GM21423 (cell line): ENCODE data around the gene TRDMT1.

Experiments used
- ATAC-seq: cut with Tn5 transposase; IDR thresholded peaks from one replicate; pipeline ENCODE4 v1.9.1; 2021; ENCODE audit warnings: mild to moderate bottlenecking, moderate library complexity; ENCODE audit not compliant: unreplicated experiment

The TRDMT1 gene

GRCh38 chr10:17231788-17232187 lies 30.3 kb upstream of the TRDMT1 start:
- no peak for ATAC-seq

DNA sequence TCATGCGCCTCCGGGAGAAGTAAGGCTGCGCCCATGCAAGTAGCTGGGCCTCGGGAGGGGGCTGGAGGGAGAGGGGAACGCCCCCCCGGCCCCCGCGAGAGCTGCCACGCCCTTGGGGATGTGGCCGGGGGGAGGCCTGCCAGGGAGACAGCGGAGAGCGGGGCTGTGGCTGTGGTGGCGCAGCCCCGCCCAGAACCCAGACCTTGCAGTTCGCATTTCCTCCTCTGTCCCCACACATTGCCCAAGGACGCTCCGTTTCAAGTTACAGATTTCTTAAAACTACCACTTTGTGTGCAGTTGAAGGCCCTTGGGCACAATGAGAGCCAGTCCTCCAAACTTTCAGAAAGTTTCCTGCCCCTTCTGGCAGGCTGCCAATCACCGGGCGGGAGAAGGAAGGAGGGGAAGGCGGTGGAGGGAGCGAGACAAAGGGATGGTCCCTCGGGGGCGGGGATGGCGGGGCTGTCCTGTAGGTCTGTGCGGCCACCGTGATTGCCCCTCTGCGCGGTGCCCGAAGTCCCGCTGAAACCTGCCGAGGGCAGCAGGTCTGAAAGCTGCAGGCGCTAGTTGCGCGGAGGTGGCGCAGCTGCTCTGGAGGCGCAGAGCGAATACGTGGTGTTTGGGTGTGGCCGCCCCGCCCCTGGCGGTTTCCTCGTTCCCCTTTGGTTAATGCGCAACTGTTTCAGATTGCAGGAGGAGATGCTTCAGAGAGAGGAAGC lies 28.7 kb upstream of the TRDMT1 start:
- ATAC-seq, result peak; percentile 46

DNA sequence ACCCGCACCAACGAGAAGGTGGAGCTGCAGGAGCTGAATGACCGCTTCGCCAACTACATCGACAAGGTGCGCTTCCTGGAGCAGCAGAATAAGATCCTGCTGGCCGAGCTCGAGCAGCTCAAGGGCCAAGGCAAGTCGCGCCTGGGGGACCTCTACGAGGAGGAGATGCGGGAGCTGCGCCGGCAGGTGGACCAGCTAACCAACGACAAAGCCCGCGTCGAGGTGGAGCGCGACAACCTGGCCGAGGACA lies 28.2 kb upstream of the TRDMT1 start:
- no peak for ATAC-seq

- peak; percentile 23 for ATAC-seq
Observed at GRCh38 chr10:17229016-17229716, 27.7 kb upstream of the TRDMT1 start.

GRCh38 chr10:17228091-17229015 lies 26.9 kb upstream of the TRDMT1 start, which contains the start of gene VIM:
Gene VIM, plus strand, starts transcription at chr10:17228241. Its CDS starts 1,182 bp downstream, at chr10:17229423.
- peak; percentile 34 for ATAC-seq

DNA sequence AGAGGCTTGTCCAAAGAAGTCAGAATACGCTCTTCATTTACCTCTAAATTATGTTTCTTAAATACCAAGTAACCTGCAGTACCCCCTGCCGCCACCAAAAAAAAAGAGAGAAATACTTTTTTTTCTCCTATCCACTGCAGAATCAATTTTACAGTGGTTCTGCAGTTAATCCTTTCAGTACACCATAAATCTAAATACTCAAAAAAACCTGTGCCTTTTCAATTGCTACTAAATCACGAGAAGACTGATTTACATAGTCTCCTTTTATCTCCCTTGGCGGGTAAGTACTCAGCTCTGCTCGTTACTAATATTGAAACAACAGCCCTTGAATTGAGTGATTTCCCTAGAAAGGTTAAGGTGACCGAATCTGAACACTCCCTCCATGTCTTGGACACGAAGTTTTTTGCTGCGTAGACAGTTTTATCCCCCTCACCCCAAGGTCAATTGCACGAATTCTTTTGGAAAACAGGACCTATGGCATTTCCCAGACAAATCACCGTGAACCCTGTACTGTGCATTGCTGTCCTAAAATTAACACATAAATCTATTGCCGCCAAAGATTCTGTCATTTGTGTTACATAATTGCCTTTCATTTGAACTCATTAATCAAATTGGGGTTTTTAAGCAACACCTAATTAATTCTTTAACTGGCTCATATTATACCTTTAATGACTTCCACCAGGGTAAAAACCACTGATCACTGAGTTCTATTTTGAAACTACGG lies 26.1 kb upstream of the TRDMT1 start:
- peak; percentile 16 for ATAC-seq

- no peak for ATAC-seq
Observed at GRCh38 chr10:17226891-17227303, 25.4 kb upstream of the TRDMT1 start.

GRCh38 chr10:17225808-17226207 lies 24.3 kb upstream of the TRDMT1 start:
- no peak for ATAC-seq

DNA sequence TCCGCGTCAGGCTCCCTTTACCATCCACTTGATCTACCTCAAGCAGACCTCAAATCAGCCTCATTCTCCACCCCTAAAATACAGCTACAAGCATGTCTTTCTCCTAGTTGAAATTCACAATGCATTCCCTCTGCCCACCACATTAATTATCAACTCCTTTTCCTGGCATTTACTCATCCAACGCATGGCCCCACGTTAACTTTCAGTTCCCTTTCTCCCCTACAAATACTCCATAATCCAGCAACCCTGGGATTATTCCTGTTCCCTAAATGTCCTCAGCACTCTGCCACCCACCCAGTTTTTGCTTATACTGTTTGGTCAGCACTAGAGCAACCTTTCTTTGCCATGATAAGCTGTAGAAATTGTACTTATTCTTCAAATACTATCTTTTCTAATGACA lies 20.9 kb upstream of the TRDMT1 start:
- no peak for ATAC-seq

- no peak for ATAC-seq
Observed at GRCh38 chr10:17220652-17221100, 19.2 kb upstream of the TRDMT1 start.

DNA sequence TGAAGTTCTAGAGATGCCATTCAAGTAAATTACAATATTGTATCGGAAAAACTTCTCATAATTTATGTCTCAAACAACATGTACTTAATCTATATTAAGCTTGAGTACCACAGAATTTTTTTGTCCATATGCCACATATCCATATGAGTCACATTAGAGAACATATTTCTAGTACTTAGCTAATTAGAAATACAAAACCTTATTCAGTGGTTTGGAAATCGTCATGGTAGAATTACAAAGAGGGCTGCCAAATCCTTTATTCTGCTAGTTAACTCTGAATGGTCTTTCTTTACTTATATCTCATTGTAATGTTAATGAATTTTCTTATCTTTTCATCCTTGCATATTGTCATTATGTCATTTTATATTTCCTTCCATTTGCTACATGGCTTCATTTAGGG lies 17.6 kb upstream of the TRDMT1 start:
- ATAC-seq, result no peak

- ATAC-seq, result no peak
Observed at GRCh38 chr10:17217631-17218232, 16.3 kb upstream of the TRDMT1 start.

DNA sequence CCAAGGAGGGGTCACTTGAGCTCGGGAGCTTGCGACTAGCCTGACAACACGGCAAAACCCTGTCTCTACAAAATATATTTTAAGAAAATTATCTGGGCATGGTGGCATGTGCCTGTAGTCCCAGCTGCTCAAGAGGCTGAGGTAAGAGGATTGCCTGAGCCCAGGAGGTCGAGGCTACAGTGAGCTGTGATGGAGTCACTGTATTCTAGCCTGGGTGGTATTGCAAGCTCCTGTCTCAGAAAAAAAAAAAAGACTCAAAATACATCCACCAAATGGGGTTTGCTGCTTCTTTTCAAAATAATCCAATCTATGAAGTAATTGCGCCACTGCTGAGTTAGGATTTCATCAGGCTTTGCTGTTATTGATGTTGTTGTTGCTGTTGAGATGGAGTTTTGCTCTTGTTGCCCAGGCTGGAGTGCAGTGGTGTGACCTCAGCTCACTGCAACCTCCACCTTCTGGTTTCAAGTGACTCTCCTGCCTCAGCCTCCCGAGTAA lies 15.5 kb upstream of the TRDMT1 start:
- no peak for ATAC-seq

DNA sequence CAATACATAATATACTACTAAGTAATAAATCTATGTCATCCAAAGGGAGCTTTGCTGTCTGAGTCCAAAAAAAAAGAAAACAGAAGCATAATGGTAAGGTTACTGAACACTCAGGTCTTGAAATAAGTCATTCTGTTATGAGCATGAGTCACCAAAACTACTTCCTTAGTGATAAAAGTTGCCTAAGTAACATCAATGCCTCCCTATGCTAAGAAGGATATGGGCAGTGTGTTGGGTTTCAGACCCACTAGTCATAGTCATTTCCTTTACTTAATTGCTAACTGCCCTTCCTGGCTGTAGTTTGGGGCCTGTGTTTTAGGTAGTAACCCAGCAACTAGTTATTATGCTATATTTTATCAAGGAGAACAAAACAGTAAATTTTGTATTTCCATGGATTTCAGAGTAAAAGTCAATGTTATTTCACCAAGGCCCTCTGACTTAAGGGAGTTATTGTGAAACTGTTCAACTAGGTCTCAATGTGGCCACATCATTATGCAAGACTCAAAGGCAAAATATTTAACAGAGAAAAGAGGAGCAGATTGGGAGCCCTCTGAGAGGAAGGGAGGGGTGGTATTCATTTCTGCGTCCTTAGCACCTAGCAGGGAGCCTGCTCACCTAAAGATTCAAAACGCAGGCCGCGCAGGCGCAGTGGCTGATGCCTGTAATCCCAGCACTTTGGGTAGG lies 14.9 kb upstream of the TRDMT1 start:
- peak; percentile 100 for ATAC-seq

GRCh38 chr10:17215782-17216122 lies 14.3 kb upstream of the TRDMT1 start:
- no peak for ATAC-seq

DNA sequence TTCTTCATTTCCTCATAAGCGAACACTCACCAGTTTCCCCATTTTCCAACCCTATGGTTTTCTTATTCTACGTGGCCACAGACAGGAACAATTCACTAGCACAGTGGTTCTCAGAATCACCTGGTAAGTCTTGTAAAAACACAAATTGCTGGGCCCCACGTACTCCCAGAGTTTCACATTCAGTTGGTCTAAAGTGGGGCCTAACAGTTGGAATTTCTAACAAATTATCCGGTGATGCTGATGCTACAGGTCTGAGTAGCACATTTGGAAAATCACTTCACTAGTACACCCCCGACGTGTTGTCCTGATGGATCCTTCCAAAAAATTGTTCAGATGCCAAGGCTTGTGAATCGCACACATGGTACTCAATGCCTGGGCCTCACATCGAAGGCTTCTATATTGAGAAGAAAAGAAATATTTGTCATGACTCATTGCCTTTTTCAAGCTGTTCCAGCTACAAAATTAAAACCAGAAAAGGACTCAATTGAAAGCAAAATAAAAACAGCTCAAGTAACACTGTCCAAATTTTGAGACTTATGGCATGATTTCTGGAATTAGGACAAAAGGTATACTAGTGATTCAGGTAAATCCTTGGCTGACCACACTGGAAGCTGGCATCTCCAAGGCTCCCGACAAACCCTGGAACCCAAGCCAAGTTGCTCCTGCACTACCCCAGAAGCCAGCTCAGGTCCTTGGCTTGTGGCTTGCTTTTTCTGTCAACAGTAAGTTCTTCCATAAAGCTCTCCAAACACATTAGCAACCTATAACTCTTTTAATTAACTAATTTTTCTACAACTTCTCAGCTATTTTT lies 13.7 kb upstream of the TRDMT1 start:
- ATAC-seq, result no peak

- no peak for ATAC-seq
Observed at GRCh38 chr10:17214526-17214925, 13.1 kb upstream of the TRDMT1 start.

DNA sequence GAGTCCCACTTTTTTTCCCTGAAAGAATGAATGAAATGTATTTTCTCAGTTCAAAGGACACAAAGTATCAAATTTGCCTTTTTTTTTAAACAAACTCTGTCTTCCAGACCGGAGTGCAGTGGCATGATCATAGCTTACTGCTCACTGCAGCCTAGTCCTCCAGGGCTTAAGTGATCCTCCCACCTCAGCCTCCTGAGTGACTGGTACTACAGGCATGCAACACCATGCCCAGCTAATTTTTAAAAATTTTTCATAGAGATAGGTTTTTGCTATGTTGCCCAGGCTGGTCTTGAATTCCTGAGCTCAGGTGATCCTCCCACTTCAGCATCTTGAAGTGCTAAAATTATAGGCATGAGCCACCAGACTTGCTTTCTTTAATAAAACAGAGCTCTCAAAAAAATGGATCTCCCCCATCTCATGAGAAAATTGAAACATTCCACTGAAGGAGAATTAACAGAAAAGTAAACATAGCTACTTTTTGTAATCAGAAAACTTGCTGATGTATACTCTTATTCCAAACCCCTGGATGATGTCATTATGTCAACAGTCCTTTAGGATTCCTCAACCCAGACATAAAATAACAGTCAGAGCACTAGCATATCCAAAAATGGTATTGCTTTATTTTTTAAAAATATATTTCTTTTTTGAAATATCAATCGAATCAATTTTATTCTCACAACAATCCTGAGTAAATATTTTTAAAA lies 12.3 kb upstream of the TRDMT1 start:
- ATAC-seq, result no peak
